Activated CD8-positive, alpha-beta T cell treated with anti-CD3 and anti-CD28 coated beads, Interleukin-2, amount 10 ng/mL, durations not matched to agents 7 days and 5 days (primary cell): ENCODE data around the gene ERGIC1. TPM values are rescaled to one million over a fixed set of nuclear protein-coding genes. Genes with fewer than 3 reads are reported as not detected.

Experiments used
- ATAC-seq: fragments of 150-1000 bp; cut with Tn5 transposase; one replicate; pipeline ENCODE4 v1.10.0; 2021; ENCODE audit warnings: moderate library complexity
- CTCF ChIA-PET: fragments of 350-600 bp; sonication (Branson Sonifier 250); formaldehyde crosslinking; loops from one replicate; lab custom pipeline; 2021; ENCODE audit warnings: antibody characterized with exemption; lab: Charles Lee
- POLR2A ChIA-PET: fragments of 350-600 bp; sonication (Branson Sonifier 250); formaldehyde crosslinking; loops from one replicate; lab custom pipeline; 2021; ENCODE audit warnings: antibody characterized with exemption; lab: Charles Lee
- DNase-seq: peaks from one replicate; pipeline ENCODE4 v3.0.0-alpha.2; 2020
- H3K27ac Mint-ChIP-seq: one replicate; pipeline ENCODE4 v1.8.0; 2021; ENCODE audit warnings: mild to moderate bottlenecking, mixed read lengths
- H3K27me3 Mint-ChIP-seq: one replicate; pipeline ENCODE4 v1.8.0; 2021; ENCODE audit warnings: low read depth, mixed read lengths
- H3K36me3 Mint-ChIP-seq: one replicate; pipeline ENCODE4 v1.8.0; 2021; ENCODE audit warnings: low read depth, mixed read lengths
- H3K4me1 Mint-ChIP-seq: one replicate; pipeline ENCODE4 v1.8.0; 2021; ENCODE audit warnings: low read depth, mixed read lengths
- H3K4me3 Mint-ChIP-seq: one replicate; pipeline ENCODE4 v1.8.0; 2021; ENCODE audit warnings: mild to moderate bottlenecking, mixed read lengths
- H3K9me3 Mint-ChIP-seq: one replicate; pipeline ENCODE4 v1.8.0; 2022; ENCODE audit warnings: mixed read lengths; ENCODE audit not compliant: insufficient read depth
- total RNA-seq, 2 experiments: library from RNA; stranded (reverse); gene quantifications; one replicate each; pipeline ENCODE4 v1.2.3, GENCODE V29; 2021

The ERGIC1 gene
- total RNA-seq, 2 experiments from 2014 or later = 50.4 to 52.7 TPM

DNA sequence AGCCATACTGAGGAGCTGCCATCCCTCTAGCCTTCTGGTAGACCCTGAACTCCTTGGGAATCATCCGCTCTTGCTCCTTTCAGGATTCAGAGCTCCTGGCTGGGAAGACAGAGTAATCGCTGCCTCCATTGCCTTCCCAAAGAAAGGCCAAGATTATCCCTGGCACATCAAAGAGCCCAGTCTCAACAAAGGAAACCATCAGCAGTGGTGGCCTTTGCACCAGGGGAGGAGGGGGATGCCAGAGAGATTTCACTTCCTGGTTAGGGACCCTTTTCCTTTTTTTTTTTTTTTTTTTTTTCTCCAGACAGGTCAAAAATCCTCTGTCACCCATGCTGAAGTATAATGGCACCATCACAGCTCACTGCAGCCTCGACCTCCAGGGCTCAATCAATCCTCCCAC, 16.0 kb upstream of the ERGIC1 start:
- Mint-ChIP-seq H3K9me3 (no peaks in the 10 kb centered on the region), H3K36me3 (no peaks in the 10 kb centered on the region), H3K4me1 (no peaks in the 10 kb centered on the region), H3K27me3 (peaks cover 14% of the 10 kb centered on the region), H3K27ac (no peak overlapping the region), H3K4me3 (no peak overlapping the region)
- ATAC-seq (no peak), DNase-seq (no peak)
- ChIA-PET POLR2A (no interaction called here), CTCF (interaction anchor here (1.1 kb wide), 1 partner anchor 12 kb away, joined by 3 read pairs; no protein-coding TSS in a partner anchor)

- peaks cover 11% of the 10 kb centered on the region for H3K27me3 Mint-ChIP-seq
- no peaks in the 10 kb centered on the region for H3K9me3 Mint-ChIP-seq
- ChIA-PET POLR2A (no interaction called here), CTCF (no interaction called here)
- H3K4me3 Mint-ChIP-seq = no peak overlapping the region
- no peaks in the 10 kb centered on the region for H3K4me1 Mint-ChIP-seq
- H3K36me3 Mint-ChIP-seq = no peaks in the 10 kb centered on the region
- DNase-seq (no peak), ATAC-seq (no peak)
- H3K27ac Mint-ChIP-seq = no peak overlapping the region
These were observed 14.5 kb upstream of the ERGIC1 start for GRCh38 chr5:172819569-172819968.

GRCh38 chr5:172820046-172820767, 13.8 kb upstream of the ERGIC1 start:
- no peaks in the 10 kb centered on the region for H3K4me1 Mint-ChIP-seq
- no peak overlapping the region for H3K4me3 Mint-ChIP-seq
- ChIA-PET POLR2A (no interaction called here), CTCF (no interaction called here)
- ATAC-seq = no peak
- peaks cover 8% of the 10 kb centered on the region for H3K27me3 Mint-ChIP-seq
- peaks cover 2% of the 10 kb centered on the region for H3K9me3 Mint-ChIP-seq
- DNase-seq = no peak
- no peak overlapping the region for H3K27ac Mint-ChIP-seq
- H3K36me3 Mint-ChIP-seq = peaks cover under 1% of the 10 kb centered on the region

GRCh38 chr5:172821340-172821985, 12.6 kb upstream of the ERGIC1 start:
- Mint-ChIP-seq H3K36me3 (peaks cover 5% of the 10 kb centered on the region), H3K27ac (no peak overlapping the region), H3K4me1 (no peaks in the 10 kb centered on the region), H3K27me3 (peaks cover 2% of the 10 kb centered on the region), H3K9me3 (peaks cover 14% of the 10 kb centered on the region), H3K4me3 (no peak overlapping the region)
- ATAC-seq (no peak), DNase-seq (no peak)
- POLR2A ChIA-PET = no interaction called here
- CTCF ChIA-PET = interaction anchor here (0.6 kb wide), 1 partner anchor 450 kb away, joined by 3 read pairs; no protein-coding TSS in a partner anchor

DNA sequence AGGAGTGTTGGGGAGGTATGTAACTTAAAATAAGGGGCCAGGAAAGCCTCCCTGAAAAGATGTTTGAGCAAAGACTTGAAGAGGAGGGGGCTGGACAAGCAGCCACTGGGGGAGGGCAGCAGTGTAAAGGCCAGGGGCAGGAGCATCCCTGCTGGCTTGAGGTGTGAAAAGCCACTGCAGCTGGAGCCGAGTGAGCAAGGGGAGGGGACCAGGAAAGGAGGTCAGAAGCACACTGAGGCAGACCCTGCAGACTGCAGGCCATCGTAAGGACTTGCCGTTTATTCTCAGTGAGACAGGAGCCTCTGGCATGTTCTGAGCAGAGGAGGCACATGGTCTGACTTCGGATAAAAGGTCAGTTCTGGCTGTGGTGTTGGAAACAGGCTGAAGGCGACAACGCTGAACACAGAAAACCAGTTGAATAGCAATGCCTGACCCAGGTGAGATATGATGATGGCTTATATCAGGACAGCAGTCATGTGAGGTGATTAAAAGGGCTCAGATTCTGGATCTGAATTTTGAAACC, 10.2 kb upstream of the ERGIC1 start:
- Mint-ChIP-seq H3K4me3 (no peak overlapping the region), H3K9me3 (peaks cover 14% of the 10 kb centered on the region), H3K27me3 (no peaks in the 10 kb centered on the region), H3K27ac (no peak overlapping the region), H3K36me3 (peaks cover 5% of the 10 kb centered on the region), H3K4me1 (no peaks in the 10 kb centered on the region)
- ATAC-seq (no peak), DNase-seq (no peak)
- CTCF ChIA-PET = no interaction called here
- POLR2A ChIA-PET = no interaction called here

DNA sequence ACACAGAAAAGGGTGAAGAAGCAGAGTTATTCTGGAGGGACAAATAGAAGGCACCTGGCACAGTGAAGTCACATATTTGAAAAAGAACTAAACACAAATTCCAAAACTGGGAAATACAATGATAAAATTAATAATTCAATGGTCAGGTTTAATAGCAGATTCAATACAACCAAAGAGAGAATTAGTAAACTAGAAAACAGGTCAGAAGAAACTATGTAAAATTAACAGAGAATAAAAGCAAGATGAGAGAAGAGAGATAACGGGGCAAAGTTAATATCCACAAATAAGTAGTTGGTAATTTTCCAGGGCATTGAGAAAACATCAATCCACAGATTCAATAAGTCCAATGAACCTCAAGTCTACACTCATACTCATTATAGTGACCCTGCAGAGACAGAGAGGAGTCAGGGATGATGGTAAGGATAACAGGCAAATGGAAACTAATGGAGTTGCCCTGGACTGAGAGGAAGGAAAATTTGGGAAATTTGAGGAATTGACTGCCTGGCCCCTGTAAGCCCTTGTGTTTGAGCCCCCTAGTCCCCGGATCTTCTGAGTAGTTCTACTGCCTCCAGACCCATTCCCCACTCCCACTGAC, 8.3 kb upstream of the ERGIC1 start:
- Mint-ChIP-seq H3K27ac (no peak overlapping the region), H3K4me3 (no peak overlapping the region), H3K4me1 (no peaks in the 10 kb centered on the region), H3K36me3 (peaks cover 5% of the 10 kb centered on the region), H3K9me3 (peaks cover 14% of the 10 kb centered on the region), H3K27me3 (no peaks in the 10 kb centered on the region)
- CTCF ChIA-PET = no interaction called here
- ATAC-seq (no peak), DNase-seq (no peak)
- POLR2A ChIA-PET = no interaction called here

GRCh38 chr5:172827841-172828240, 6.2 kb upstream of the ERGIC1 start:
- CTCF ChIA-PET = interaction anchor here (1.0 kb wide), 1 partner anchor 54 kb away, joined by 4 read pairs; no protein-coding TSS in a partner anchor
- ATAC-seq (no peak), DNase-seq (no peak)
- peaks cover 2% of the 10 kb centered on the region for H3K4me1 Mint-ChIP-seq
- POLR2A ChIA-PET = no interaction called here
- no peak overlapping the region for H3K27ac Mint-ChIP-seq
- H3K36me3 Mint-ChIP-seq = peaks cover 5% of the 10 kb centered on the region
- peaks cover 14% of the 10 kb centered on the region for H3K9me3 Mint-ChIP-seq
- no peak overlapping the region for H3K4me3 Mint-ChIP-seq
- H3K27me3 Mint-ChIP-seq = no peaks in the 10 kb centered on the region

DNA sequence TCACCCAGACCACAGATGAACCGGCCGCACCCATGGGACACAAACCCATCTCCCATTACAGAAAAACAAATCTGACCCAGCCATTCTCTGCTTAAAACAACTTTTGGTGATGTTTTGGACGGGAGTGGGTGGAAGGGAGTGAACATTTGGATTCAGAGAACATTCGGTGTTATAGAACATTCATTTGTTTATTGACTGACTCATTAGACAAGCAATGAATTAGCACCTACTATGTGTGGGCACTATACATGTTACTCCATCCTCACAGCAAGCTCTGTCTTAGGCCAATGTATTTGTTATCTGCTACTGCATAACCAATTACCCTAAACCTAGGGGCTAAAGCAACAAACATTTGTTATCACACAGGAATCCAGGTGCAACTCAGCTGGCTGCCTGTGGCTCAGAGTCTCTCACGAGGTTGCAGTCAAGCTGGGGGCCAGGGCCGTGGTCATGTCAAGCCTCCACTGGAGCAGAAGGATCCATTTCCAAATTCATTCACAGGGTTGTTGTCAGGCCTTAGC, 5.1 kb upstream of the ERGIC1 start:
- Mint-ChIP-seq H3K4me3 (no peak overlapping the region), H3K4me1 (peaks cover 9% of the 10 kb centered on the region), H3K27me3 (no peaks in the 10 kb centered on the region), H3K27ac (no peak overlapping the region), H3K9me3 (peaks cover 14% of the 10 kb centered on the region), H3K36me3 (peaks cover 5% of the 10 kb centered on the region)
- POLR2A ChIA-PET = no interaction called here
- CTCF ChIA-PET = interaction anchor here (1.0 to 1.5 kb wide), 2 partner anchors 31 to 53 kb away, joined by 4 read pairs; no protein-coding TSS in a partner anchor
- DNase-seq (no peak), ATAC-seq (no peak)

DNA sequence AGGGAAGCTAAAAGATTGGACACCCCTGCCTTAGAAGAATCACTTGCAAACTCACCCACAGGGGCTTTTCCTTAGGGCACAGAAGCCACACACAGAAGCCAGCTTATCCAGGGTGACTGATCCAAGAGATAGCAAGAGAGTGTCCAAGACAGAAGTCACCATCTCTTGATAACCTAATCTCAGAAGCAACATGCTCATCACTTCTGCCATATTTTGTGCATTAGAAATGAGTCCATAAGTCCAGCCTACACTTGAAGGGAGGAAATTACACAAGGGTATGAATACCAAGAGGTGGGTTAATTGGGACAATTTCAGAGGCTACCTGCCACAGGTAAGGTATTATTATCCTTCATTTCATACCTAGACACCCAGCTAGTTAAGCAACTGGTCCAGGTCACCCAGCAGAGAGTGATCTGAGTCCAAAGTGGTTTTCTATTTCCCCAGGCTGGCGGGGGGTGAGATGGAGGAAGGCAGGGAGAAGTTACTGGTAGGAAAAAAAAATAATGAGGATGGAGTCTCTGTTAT, 3.7 kb upstream of the ERGIC1 start:
- Mint-ChIP-seq H3K36me3 (peaks cover 3% of the 10 kb centered on the region), H3K4me3 (no peak overlapping the region), H3K27me3 (no peaks in the 10 kb centered on the region), H3K27ac (no peak overlapping the region), H3K4me1 (peaks cover 13% of the 10 kb centered on the region), H3K9me3 (peaks cover 12% of the 10 kb centered on the region)
- ATAC-seq (no peak), DNase-seq (no peak)
- ChIA-PET CTCF (interaction anchor here (1.1 kb wide), 1 partner anchor 12 kb away, joined by 3 read pairs; no protein-coding TSS in a partner anchor), POLR2A (no interaction called here)

DNA sequence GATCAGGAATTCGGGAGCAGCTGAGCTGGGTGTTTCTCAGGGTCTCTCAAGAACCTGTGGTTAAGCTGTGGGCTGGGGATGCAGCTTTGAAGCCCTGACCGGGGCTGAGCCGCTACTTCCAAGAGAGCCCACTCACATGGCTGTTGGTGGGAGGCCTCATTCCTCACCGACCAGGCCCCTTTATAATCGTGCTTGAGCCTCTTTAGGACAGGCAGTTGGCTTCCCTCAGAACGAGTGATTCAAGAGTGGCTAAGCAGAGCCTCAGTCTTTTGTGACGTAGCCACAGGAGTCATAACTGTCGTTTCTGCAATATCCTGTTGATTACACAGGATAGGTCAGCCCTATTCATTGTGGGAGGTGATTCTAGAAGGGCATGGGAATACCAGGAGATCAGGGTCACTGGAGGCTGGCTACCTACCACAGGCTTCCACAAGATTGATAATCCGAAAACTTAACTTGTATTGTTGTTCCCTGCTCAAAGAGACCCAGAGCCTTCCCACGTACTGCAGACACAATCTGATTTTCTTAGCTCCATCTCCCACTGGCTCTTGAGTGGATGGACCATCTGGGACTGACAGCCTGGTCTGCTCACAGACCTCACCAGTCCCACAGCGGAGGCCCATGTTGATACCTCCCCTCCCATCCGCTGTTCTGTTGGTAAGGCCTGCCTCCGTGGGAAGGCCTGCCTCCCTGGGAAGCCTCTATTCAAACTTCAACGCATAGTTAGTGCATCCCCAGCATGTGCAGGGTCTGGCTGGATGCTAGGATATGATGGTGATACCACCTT, 3.0 kb upstream of the ERGIC1 start:
- no peak overlapping the region for H3K27ac Mint-ChIP-seq
- CTCF ChIA-PET = interaction anchor here (1.1 kb wide), 1 partner anchor 13 kb away, joined by 3 read pairs; no protein-coding TSS in a partner anchor
- H3K36me3 Mint-ChIP-seq = peaks cover 2% of the 10 kb centered on the region
- ATAC-seq (no peak), DNase-seq (no peak)
- no peaks in the 10 kb centered on the region for H3K27me3 Mint-ChIP-seq
- no peak overlapping the region for H3K4me3 Mint-ChIP-seq
- H3K4me1 Mint-ChIP-seq = peaks cover 20% of the 10 kb centered on the region
- POLR2A ChIA-PET = no interaction called here
- H3K9me3 Mint-ChIP-seq = peaks cover 4% of the 10 kb centered on the region
